Suprapubic skin (tissue), 4 donors: Measurements from ENCODE around the gene PIP4K2B. TPM values are rescaled to one million over a fixed set of nuclear protein-coding genes. Genes with fewer than 3 reads are reported as not detected.

Source experiments
- DNase-seq, 2 donors: peaks; one replicate each; pipeline ENCODE4 v3.0.0-alpha.2; 2019; ENCODE audit warnings: low spot score in 2 of 2
- H3K27ac ChIP-seq: fragments of 200-600 bp; sonication (generic); one replicate; pipeline ENCODE4 v1.5.1; 2019
- H3K27me3 ChIP-seq: fragments of 200-600 bp; sonication (generic); one replicate; pipeline ENCODE4 v1.5.1; 2019
- H3K36me3 ChIP-seq: fragments of 200-600 bp; sonication (generic); one replicate; pipeline ENCODE4 v1.5.1; 2019
- H3K4me1 ChIP-seq: fragments of 200-600 bp; sonication (generic); one replicate; pipeline ENCODE4 v1.5.1; 2019
- H3K4me3 ChIP-seq: fragments of 200-600 bp; sonication (generic); one replicate; pipeline ENCODE4 v1.5.1; 2019; ENCODE audit warnings: mild to moderate bottlenecking
- H3K9me3 ChIP-seq: fragments of 200-600 bp; sonication (generic); one replicate; pipeline ENCODE4 v1.5.1; 2019
- CTCF ChIP-seq, 2 donors: fragments of 200-600 bp in 1 of 2; fragments of 450-650 bp in 1 of 2; sonication (generic) in 1 of 2; IDR thresholded peaks; one replicate each; pipeline ENCODE4 v1.5.1; 2016 to 2019; ENCODE audit warnings: antibody characterized with exemption in 2 of 2, mild to moderate bottlenecking in 1 of 2, moderate library complexity in 1 of 2
- EP300 ChIP-seq: sonication (generic); formaldehyde crosslinking; IDR thresholded peaks from one replicate; pipeline ENCODE4 v1.6.1; 2017; ENCODE audit warnings: antibody characterized with exemption
- POLR2A ChIP-seq, 2 donors: fragments of 450-650 bp; IDR thresholded peaks; one replicate each; pipeline ENCODE4 v1.6.1; 2017; ENCODE audit warnings: antibody characterized with exemption in 2 of 2, mild to moderate bottlenecking in 2 of 2, moderate library complexity in 2 of 2
- POLR2AphosphoS5 ChIP-seq, 3 donors: sonication (generic); formaldehyde crosslinking; IDR thresholded peaks; one replicate each; pipeline ENCODE4 v1.6.1; 2017; ENCODE audit warnings: antibody characterized with exemption in 3 of 3
- WGBS: methylation state at CpG from one replicate; pipeline ENCODE4 v1.1.5; 2018; 5-methylcytosine and 5-hydroxymethylcytosine counted together
- total RNA-seq, 4 donors: library from RNA; depleted of rRNA; stranded (reverse); fragments of >200 nt; gene quantifications; one replicate each; pipeline ENCODE4 v1.1.0, GENCODE V29; 2016

PIP4K2B gene
- total RNA-seq, 4 donors from 2014 or later = 31.0 to 46.7 (median 38.6) TPM

DNA sequence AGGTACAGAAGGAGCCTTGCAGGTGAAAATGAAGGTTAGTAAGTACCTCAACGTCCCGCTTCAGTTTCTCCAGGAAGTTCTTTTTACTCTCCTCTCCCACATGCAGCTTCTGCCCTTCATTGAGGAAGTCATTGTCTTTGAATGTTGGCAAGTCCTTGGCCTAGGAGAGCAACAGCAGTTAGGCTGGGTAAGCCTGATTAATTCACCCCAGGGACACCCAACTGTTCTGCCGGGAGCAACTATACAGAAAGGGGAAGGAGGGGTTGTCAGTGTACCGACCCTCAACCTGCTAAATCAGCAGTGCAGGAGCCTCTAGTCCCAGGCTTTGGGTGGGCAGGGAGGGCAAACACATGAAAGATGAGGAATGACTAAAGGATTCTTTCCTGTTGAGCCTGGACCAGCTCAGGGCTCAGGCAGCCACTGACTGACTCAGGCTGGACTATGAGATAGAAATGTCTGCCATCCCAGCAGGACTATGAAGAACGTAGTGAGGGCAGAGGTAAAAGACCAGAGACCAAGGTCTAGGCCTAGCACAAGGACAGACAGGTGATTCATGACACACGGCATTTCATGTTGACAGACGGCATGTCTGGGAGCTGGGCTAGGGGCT, 21.6 kb downstream of the PIP4K2B start:
- 86% methylated on average over 7 of the region's 7 CpGs for WGBS

GRCh38 chr17:38773258-38773657, 26.1 kb downstream of the PIP4K2B start:
- no peak overlapping the region for H3K27ac ChIP-seq
- peaks cover 99% of the 10 kb centered on the region for H3K36me3 ChIP-seq
- TF ChIP-seq CTCF (IDR thresholded peaks at IDR 0.05) = no peak
- TF ChIP-seq POLR2A (IDR thresholded peaks at IDR 0.05) = no peak
- TF ChIP-seq POLR2AphosphoS5 (IDR thresholded peaks at IDR 0.05) = no peak
- no peak for TF ChIP-seq EP300
- no peaks in the 10 kb centered on the region for H3K27me3 ChIP-seq
- H3K4me3 ChIP-seq = no peak overlapping the region
- DNase-seq = no peak
- H3K4me1 ChIP-seq = no peaks in the 10 kb centered on the region
- no peaks in the 10 kb centered on the region for H3K9me3 ChIP-seq

More for the DNA sequence above, 21.6 kb downstream of the PIP4K2B start:
- no peak for TF ChIP-seq POLR2AphosphoS5 (IDR thresholded peaks at IDR 0.05)
- TF ChIP-seq POLR2A (IDR thresholded peaks at IDR 0.05) = no peak
- no peak for TF ChIP-seq CTCF (IDR thresholded peaks at IDR 0.05)
- no peak for TF ChIP-seq EP300
- no peak overlapping the region for H3K4me3 ChIP-seq
- no peaks in the 10 kb centered on the region for H3K27me3 ChIP-seq
- no peaks in the 10 kb centered on the region for H3K4me1 ChIP-seq
- no peak overlapping the region for H3K27ac ChIP-seq
- DNase-seq = no peak
- no peaks in the 10 kb centered on the region for H3K9me3 ChIP-seq
- peaks cover 100% of the 10 kb centered on the region for H3K36me3 ChIP-seq

DNA sequence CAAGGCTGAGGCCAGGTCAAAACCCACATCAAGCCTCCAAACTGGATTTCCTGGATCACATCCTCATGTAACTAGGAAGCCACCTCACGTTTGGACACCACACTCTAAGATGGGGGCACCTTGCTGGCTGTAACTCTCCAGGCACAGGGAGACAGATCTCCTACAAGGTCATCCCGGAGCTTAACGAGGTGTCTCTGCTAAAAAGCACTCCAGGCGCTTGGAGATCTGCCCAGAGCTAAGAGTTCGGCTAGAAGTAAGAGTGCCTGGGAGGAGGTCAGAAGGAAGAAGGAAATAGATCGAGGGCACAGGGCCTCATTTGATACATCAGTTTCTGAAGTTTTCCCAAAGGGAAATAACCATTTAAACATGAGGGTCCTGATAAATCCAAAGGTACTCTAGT, 30.9 kb downstream of the PIP4K2B start:
- DNase-seq = no peak

DNA sequence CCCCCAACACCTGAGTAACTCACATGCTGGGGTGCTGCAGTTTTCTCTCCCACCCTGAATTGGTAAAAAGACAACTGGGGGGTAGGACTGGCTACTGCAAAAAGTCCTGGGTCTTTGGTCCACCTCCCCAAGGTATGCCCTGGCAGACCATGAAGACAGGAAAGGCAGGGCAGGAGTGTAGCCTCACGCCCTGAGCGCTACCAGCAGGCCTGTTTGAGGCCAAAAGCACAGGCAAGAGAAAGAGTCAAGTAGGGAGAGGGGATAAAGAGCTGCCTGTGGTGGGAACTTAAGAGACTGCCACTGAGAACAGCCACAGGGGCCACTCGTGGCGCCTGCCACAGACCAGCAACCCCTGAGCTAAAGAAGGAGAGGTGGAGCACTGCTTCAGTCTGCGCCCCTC, 33.0 kb downstream of the PIP4K2B start:
- Histone ChIP-seq H3K36me3 (peaks cover 94% of the 10 kb centered on the region), H3K4me3 (no peak overlapping the region), H3K4me1 (no peaks in the 10 kb centered on the region), H3K9me3 (no peaks in the 10 kb centered on the region), H3K27me3 (no peaks in the 10 kb centered on the region), H3K27ac (no peak overlapping the region)
- TF ChIP-seq CTCF (IDR thresholded peaks at IDR 0.05) (no peak), POLR2A (IDR thresholded peaks at IDR 0.05) (no peak), POLR2AphosphoS5 (IDR thresholded peaks at IDR 0.05) (no peak)
- DNase-seq = no peak
- 80% methylated on average over 5 of the region's 5 CpGs for WGBS

More for the DNA sequence above, 30.9 kb downstream of the PIP4K2B start:
- Histone ChIP-seq H3K27me3 (no peaks in the 10 kb centered on the region), H3K4me3 (no peak overlapping the region), H3K36me3 (peaks cover 97% of the 10 kb centered on the region), H3K9me3 (no peaks in the 10 kb centered on the region), H3K27ac (no peak overlapping the region), H3K4me1 (no peaks in the 10 kb centered on the region)
- TF ChIP-seq POLR2A (IDR thresholded peaks at IDR 0.05) (no peak), CTCF (IDR thresholded peaks at IDR 0.05) (no peak), POLR2AphosphoS5 (IDR thresholded peaks at IDR 0.05) (no peak), EP300 (no peak)
- 49% methylated on average over 6 of the region's 6 CpGs for WGBS

DNA sequence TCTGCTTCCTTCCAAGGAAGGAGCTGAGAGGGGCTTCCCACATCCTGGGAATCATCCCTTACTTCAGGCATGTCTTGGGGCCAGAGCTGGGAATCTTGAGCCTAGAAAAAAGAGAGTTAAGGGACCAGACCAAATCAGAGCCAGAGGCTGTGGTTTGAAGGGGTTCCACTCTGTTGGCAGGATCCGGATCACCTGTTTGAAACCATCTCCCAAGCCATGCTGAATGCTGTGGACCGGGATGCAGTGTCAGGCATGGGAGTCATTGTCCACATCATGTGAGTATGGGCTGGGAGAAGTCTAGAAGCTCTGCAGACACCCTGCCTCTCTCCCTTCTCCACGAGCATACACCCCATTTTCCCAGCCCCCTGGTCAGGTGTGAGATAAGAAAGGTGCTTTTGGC, 37.1 kb downstream of the PIP4K2B start:
- H3K27ac ChIP-seq = no peak overlapping the region
- no peaks in the 10 kb centered on the region for H3K27me3 ChIP-seq
- WGBS = 87% methylated on average over 3 of the region's 3 CpGs
- H3K36me3 ChIP-seq = peaks cover 96% of the 10 kb centered on the region
- no peaks in the 10 kb centered on the region for H3K4me1 ChIP-seq
- no peak overlapping the region for H3K4me3 ChIP-seq
- no peak for DNase-seq
- no peak for TF ChIP-seq CTCF (IDR thresholded peaks at IDR 0.05)
- TF ChIP-seq POLR2AphosphoS5 (IDR thresholded peaks at IDR 0.05) = no peak
- TF ChIP-seq EP300 = no peak
- no peak for TF ChIP-seq POLR2A (IDR thresholded peaks at IDR 0.05)
- no peaks in the 10 kb centered on the region for H3K9me3 ChIP-seq
